ENCODE measurements around the gene KCNK13.
"Not testable (repeated sequence)": the region's sequence is repeated elsewhere in the genome, so short reads cannot be mapped to it uniquely, and the experiment has no call there.

Gene KCNK13

GRCh38 chr14:90061685-90062126, at the start of gene KCNK13:
KCNK13 (plus strand) TSS chr14:90061994; CDS start chr14:90062206, 212 bp downstream.
- no peak for DNase-seq (ENCODE audit: insufficient read length, low spot score)
- no peak for FAIRE-seq

- FAIRE-seq (no peak), DNase-seq (ENCODE audit: insufficient read length, low spot score) (no peak)
Observed at GRCh38 chr14:90017371-90017770, 44.4 kb upstream of the KCNK13 start.

GRCh38 chr14:90019824-90020523, 41.8 kb upstream of the KCNK13 start:
- DNase-seq (ENCODE audit: insufficient read length, low spot score), result no peak
- no peak for FAIRE-seq

- DNase-seq (ENCODE audit: insufficient read length, low spot score) (no peak), FAIRE-seq (no peak)
Observed at GRCh38 chr14:90023176-90023896, 38.5 kb upstream of the KCNK13 start.

- no peak for FAIRE-seq
- DNase-seq (ENCODE audit: insufficient read length, low spot score), result no peak
Observed at GRCh38 chr14:90024910-90025309, 36.9 kb upstream of the KCNK13 start.

- DNase-seq (ENCODE audit: insufficient read length, low spot score); FAIRE-seq: not testable (repeated sequence)
Observed at GRCh38 chr14:90026608-90027007, 35.2 kb upstream of the KCNK13 start.

GRCh38 chr14:90027842-90028241, 34.0 kb upstream of the KCNK13 start:
- DNase-seq (ENCODE audit: insufficient read length, low spot score) (no peak), FAIRE-seq (no peak)

GRCh38 chr14:90034156-90034555, 27.6 kb upstream of the KCNK13 start:
- DNase-seq (ENCODE audit: insufficient read length, low spot score) (no peak), FAIRE-seq (no peak)

- peak; percentile 14 for FAIRE-seq
- no peak for DNase-seq (ENCODE audit: insufficient read length, low spot score)
Observed at GRCh38 chr14:90034835-90035525, 26.8 kb upstream of the KCNK13 start.

GRCh38 chr14:90039253-90040010, 22.4 kb upstream of the KCNK13 start:
- FAIRE-seq (no peak), DNase-seq (ENCODE audit: insufficient read length, low spot score) (no peak)

GRCh38 chr14:90040411-90040810, 21.4 kb upstream of the KCNK13 start:
- DNase-seq (ENCODE audit: insufficient read length, low spot score), result no peak
- no peak for FAIRE-seq

- DNase-seq (ENCODE audit: insufficient read length, low spot score) (no peak), FAIRE-seq (no peak)
Observed at GRCh38 chr14:90042496-90043252, 19.1 kb upstream of the KCNK13 start.

- FAIRE-seq, result no peak
- no peak for DNase-seq (ENCODE audit: insufficient read length, low spot score)
Observed at GRCh38 chr14:90045616-90046015, 16.2 kb upstream of the KCNK13 start.

- no peak for FAIRE-seq
- DNase-seq (ENCODE audit: insufficient read length, low spot score), result no peak
Observed at GRCh38 chr14:90049390-90049789, 12.4 kb upstream of the KCNK13 start.

GRCh38 chr14:90050271-90050670, 11.5 kb upstream of the KCNK13 start:
- DNase-seq (ENCODE audit: insufficient read length, low spot score), result no peak
- FAIRE-seq, result no peak

- FAIRE-seq, result no peak
Observed at GRCh38 chr14:90053044-90053443, 8.8 kb upstream of the KCNK13 start.

GRCh38 chr14:90054803-90055202, 7.0 kb upstream of the KCNK13 start:
- DNase-seq (ENCODE audit: insufficient read length, low spot score) (no peak), FAIRE-seq (no peak)

More at GRCh38 chr14:90053044-90053443, 8.8 kb upstream of the KCNK13 start:
- no peak for DNase-seq (ENCODE audit: insufficient read length, low spot score)

GRCh38 chr14:90056826-90057225, 5.0 kb upstream of the KCNK13 start:
- DNase-seq (ENCODE audit: insufficient read length, low spot score) (no peak), FAIRE-seq (no peak)

- FAIRE-seq (no peak), DNase-seq (ENCODE audit: insufficient read length, low spot score) (no peak)
Observed at GRCh38 chr14:90058876-90059458, 2.8 kb upstream of the KCNK13 start.

All from GM19239 (cell line).